HepG2 (cell line): Measurements from ENCODE around the gene ARPP21. TPM values are rescaled to one million over a fixed set of nuclear protein-coding genes. Genes with fewer than 3 reads are reported as not detected.

ENCODE experiments used
- ATAC-seq: fragments of 200-7000 bp; cut with Tn5 transposase; 3 replicates; pipeline ENCODE4 v1.9.1; 2020; ENCODE audit warnings: mild to moderate bottlenecking, moderate library complexity
- BruUV-seq: library from RNA; stranded (reverse); fragments of 400-500 nt; replicated peaks from 2 replicates; lab custom pipeline; 2021; lab: Mats Ljungman, UMichigan
- CTCF ChIA-PET: fragments of 300-600 bp; formaldehyde crosslinking; extraction: SDS; loops from one replicate; lab custom pipeline; 2021; ENCODE audit warnings: low total read pairs, inconsistent platforms, low intra/inter-chr PET ratio; lab: Yijun Ruan, JAX
- POLR2A ChIA-PET: fragments of 350-600 bp; sonication (Branson Sonifier 250); formaldehyde crosslinking; loops from one replicate; lab custom pipeline; 2020; ENCODE audit warnings: antibody characterized with exemption, inconsistent platforms; lab: Yijun Ruan, JAX
- DNase-seq: peaks from one replicate; pipeline ENCODE4 v3.0.0-alpha.2; 2015; ENCODE audit warnings: low spot score
- FAIRE-seq: peaks from 3 replicates; lab custom pipeline; 2011; peaks lifted over from hg19 to GRCh38; lab: Jason Lieb, UNC
- H2AFZ ChIP-seq: one replicate; pipeline ENCODE4 v1.6.1; 2011; ENCODE audit warnings: low read length, inconsistent platforms
- H3K27ac ChIP-seq: fragments of 300-600 bp; 3 replicates; pipeline ENCODE4 v1.8.0; 2011; ENCODE audit warnings: mixed run types, mild to moderate bottlenecking, mixed read lengths, low read length, inconsistent platforms; ENCODE audit not compliant: insufficient read depth; ENCODE audit errors: extremely low read length
- H3K27me3 ChIP-seq, 2 experiments: fragments of 200-600 bp in 1 of 2; 2 replicates in 1 of 2; 3 replicates in 1 of 2; pipeline versions ENCODE4 v1.6.0 to v1.8.0; 2011; ENCODE audit warnings: low read length in 2 of 2, mild to moderate bottlenecking in 2 of 2, moderate library complexity in 2 of 2, inconsistent platforms in 1 of 2; ENCODE audit not compliant: insufficient read depth in 2 of 2, control insufficient read depth in 1 of 2
- H3K36me3 ChIP-seq, 2 experiments: fragments of 200-600 bp in 1 of 2; replicated peaks in 1 of 2; 2 replicates in 1 of 2; 3 replicates in 1 of 2; pipeline versions ENCODE4 v1.5.1 to v1.8.0; 2011; ENCODE audit warnings: low read length in 2 of 2, inconsistent platforms in 1 of 2; ENCODE audit not compliant: insufficient read depth in 2 of 2, control insufficient read depth in 1 of 2
- H3K4me1 ChIP-seq: 2 replicates; pipeline ENCODE4 v1.5.1; 2012; ENCODE audit warnings: low read length, inconsistent platforms; ENCODE audit not compliant: insufficient read depth
- H3K4me2 ChIP-seq: 2 replicates; pipeline ENCODE4 v1.6.0; 2011; ENCODE audit warnings: low read depth, low read length, inconsistent platforms
- H3K4me3 ChIP-seq, 3 experiments: fragments of 200-600 bp in 1 of 3; sonication (generic), shearing (Covaris generic) in 1 of 3; replicated peaks in 1 of 3; 2 replicates each; pipeline ENCODE4 v1.5.1; 2011 to 2016; ENCODE audit warnings: low read length in 3 of 3, inconsistent platforms in 2 of 3, low read depth in 2 of 3, mild to moderate bottlenecking in 2 of 3, control low read depth in 1 of 3, mixed read lengths in 1 of 3; ENCODE audit not compliant: insufficient read depth in 1 of 3
- H3K79me2 ChIP-seq: one replicate; pipeline ENCODE4 v1.6.1; 2011; ENCODE audit warnings: low read length, inconsistent platforms; ENCODE audit not compliant: insufficient read depth
- H3K9ac ChIP-seq: 2 replicates; pipeline ENCODE4 v1.6.0; 2011; ENCODE audit warnings: mild to moderate bottlenecking, low read depth, low read length, inconsistent platforms; ENCODE audit not compliant: insufficient read depth
- H3K9me3 ChIP-seq: 2 replicates; pipeline ENCODE4 v1.5.1; 2012; ENCODE audit warnings: mild to moderate bottlenecking, low read length
- H4K20me1 ChIP-seq: 2 replicates; pipeline ENCODE4 v1.6.0; 2011; ENCODE audit warnings: inconsistent platforms, mild to moderate bottlenecking, low read length, moderate library complexity; ENCODE audit not compliant: insufficient read depth
- ARNTL ChIP-seq: sonication (generic); formaldehyde crosslinking; IDR thresholded peaks from 2 replicates; pipeline ENCODE4 v1.4.0; 2020; ENCODE audit warnings: mild to moderate bottlenecking, missing genetic modification reagents
- ELK4 ChIP-seq: sonication (generic); formaldehyde crosslinking; IDR thresholded peaks from 2 replicates; pipeline ENCODE4 v1.9.0; 2021; ENCODE audit warnings: missing genetic modification reagents, borderline replicate concordance
- FLYWCH1 ChIP-seq: sonication (generic); formaldehyde crosslinking; IDR thresholded peaks from 2 replicates; pipeline ENCODE4 v1.8.1; 2023; ENCODE audit warnings: mild to moderate bottlenecking, missing genetic modification reagents
- IRX3 ChIP-seq: sonication (generic); formaldehyde crosslinking; IDR thresholded peaks from 2 replicates; pipeline ENCODE4 v1.8.1; 2023; ENCODE audit warnings: mild to moderate bottlenecking, low read depth, missing genetic modification reagents, borderline replicate concordance
- JUNB ChIP-seq: sonication (generic); formaldehyde crosslinking; IDR thresholded peaks from 2 replicates; pipeline ENCODE4 v1.8.0; 2022; ENCODE audit warnings: missing genetic modification reagents, mild to moderate bottlenecking, borderline replicate concordance
- POLR2AphosphoS5 ChIP-seq: IDR thresholded peaks from 2 replicates; pipeline ENCODE4 v1.6.1; 2012; ENCODE audit warnings: low read depth, low read length
- RARG ChIP-seq: sonication (generic); formaldehyde crosslinking; IDR thresholded peaks from 2 replicates; pipeline ENCODE4 v1.4.0; 2020; ENCODE audit warnings: low read depth, mild to moderate bottlenecking, missing genetic modification reagents
- RFXAP ChIP-seq: sonication (generic); formaldehyde crosslinking; IDR thresholded peaks from 2 replicates; pipeline ENCODE4 v1.4.0; 2020; ENCODE audit warnings: missing genetic modification reagents, borderline replicate concordance
- ZBTB34 ChIP-seq: sonication (generic); formaldehyde crosslinking; IDR thresholded peaks from 2 replicates; pipeline ENCODE4 v1.8.0; 2022; ENCODE audit warnings: mild to moderate bottlenecking, missing genetic modification reagents
- ZC3H4 ChIP-seq: sonication (generic); formaldehyde crosslinking; IDR thresholded peaks from 2 replicates; pipeline ENCODE4 v1.4.0; 2020; ENCODE audit warnings: missing genetic modification reagents, borderline replicate concordance
- ZNF10 ChIP-seq: sonication (generic); formaldehyde crosslinking; IDR thresholded peaks from 2 replicates; pipeline ENCODE4 v1.4.0; 2020; ENCODE audit warnings: mild to moderate bottlenecking, low read depth, missing genetic modification reagents, borderline replicate concordance
- ZNF3 ChIP-seq: IDR thresholded peaks from 2 replicates; pipeline ENCODE4 v1.7.0; 2017; ENCODE audit warnings: inconsistent platforms
- ZNF317 ChIP-seq: sonication (generic); formaldehyde crosslinking; IDR thresholded peaks from 2 replicates; pipeline ENCODE4 v1.5.0; 2020; ENCODE audit warnings: mild to moderate bottlenecking, missing genetic modification reagents
- ZNF33B ChIP-seq: sonication (generic); formaldehyde crosslinking; IDR thresholded peaks from 2 replicates; pipeline ENCODE4 v1.5.1; 2020; ENCODE audit warnings: mild to moderate bottlenecking, missing genetic modification reagents
- ZNF619 ChIP-seq: sonication (generic); formaldehyde crosslinking; IDR thresholded peaks from 2 replicates; pipeline ENCODE4 v1.4.0; 2020; ENCODE audit warnings: mild to moderate bottlenecking, missing genetic modification reagents
- ZNF644 ChIP-seq: IDR thresholded peaks from 2 replicates; pipeline ENCODE4 v1.6.1; 2016; ENCODE audit warnings: low read depth
- ZZZ3 ChIP-seq: sonication (generic); formaldehyde crosslinking; IDR thresholded peaks from 2 replicates; pipeline ENCODE4 v1.4.0; 2020; ENCODE audit warnings: missing genetic modification reagents, mild to moderate bottlenecking, borderline replicate concordance
- WGBS: methylation state at CpG from one replicate; pipeline ENCODE4 v1.1.6; 2017; ENCODE audit warnings: low lambda C conversion rate; 5-methylcytosine and 5-hydroxymethylcytosine counted together
- in situ Hi-C: cut with HindIII; loops from 2 replicates; pipeline ENCODE4 v1.10.0; 2017; ENCODE audit warnings: low pct_unique_long_range_greater_than_20kb; ENCODE audit not compliant: extremely low pct_ligation_motif_present
- intact Hi-C: fragments of 100-400 bp; cut with micrococcal nuclease; formaldehyde crosslinking; loops from one replicate; pipeline ENCODE4 v1.10.0; 2022; ENCODE audit not compliant: unreplicated experiment
- polyA plus RNA-seq, 8 experiments: library from polyadenylated mRNA; depleted of rRNA in 3 of 8; stranded (reverse) in 7 of 8; unstranded in 1 of 8; fragments of >200 nt; fragmentation: Illumina TruSeq in 4 of 8; extraction: Trizol in 4 of 8; gene quantifications; 2 replicates each; pipeline versions ENCODE4 v1.2.1 to v1.2.3, GENCODE V29; 2011 to 2016; ENCODE audit warnings: low read depth in 4 of 8, missing spikeins in 1 of 8, mixed read lengths in 1 of 8; ENCODE audit not compliant: insufficient read depth in 1 of 8
- total RNA-seq, 5 experiments: library from RNA; depleted of rRNA; stranded (reverse); fragments of >200 nt; fragmentation: Illumina TruSeq; extraction: Trizol; gene quantifications; 2 replicates each; pipeline ENCODE4 v1.2.3, GENCODE V29; 2016; ENCODE audit warnings: low read depth in 1 of 5
- TF ChIP-seq, protein P1 (sequence below): sonication (generic); formaldehyde crosslinking; IDR thresholded peaks from 2 replicates; pipeline ENCODE4 v1.4.0; 2020; ENCODE audit warnings: missing genetic modification reagents
- TF ChIP-seq, protein P2 (sequence below): sonication (generic); formaldehyde crosslinking; IDR thresholded peaks from 2 replicates; pipeline ENCODE4 v1.4.0; 2020; ENCODE audit warnings: mild to moderate bottlenecking, missing genetic modification reagents

Gene ARPP21
- total and polyA plus RNA-seq, 2 of the 13 experiments (the other 11 are each of a cell fraction or from before 2014, with no cell fraction given): not detected

DNA sequence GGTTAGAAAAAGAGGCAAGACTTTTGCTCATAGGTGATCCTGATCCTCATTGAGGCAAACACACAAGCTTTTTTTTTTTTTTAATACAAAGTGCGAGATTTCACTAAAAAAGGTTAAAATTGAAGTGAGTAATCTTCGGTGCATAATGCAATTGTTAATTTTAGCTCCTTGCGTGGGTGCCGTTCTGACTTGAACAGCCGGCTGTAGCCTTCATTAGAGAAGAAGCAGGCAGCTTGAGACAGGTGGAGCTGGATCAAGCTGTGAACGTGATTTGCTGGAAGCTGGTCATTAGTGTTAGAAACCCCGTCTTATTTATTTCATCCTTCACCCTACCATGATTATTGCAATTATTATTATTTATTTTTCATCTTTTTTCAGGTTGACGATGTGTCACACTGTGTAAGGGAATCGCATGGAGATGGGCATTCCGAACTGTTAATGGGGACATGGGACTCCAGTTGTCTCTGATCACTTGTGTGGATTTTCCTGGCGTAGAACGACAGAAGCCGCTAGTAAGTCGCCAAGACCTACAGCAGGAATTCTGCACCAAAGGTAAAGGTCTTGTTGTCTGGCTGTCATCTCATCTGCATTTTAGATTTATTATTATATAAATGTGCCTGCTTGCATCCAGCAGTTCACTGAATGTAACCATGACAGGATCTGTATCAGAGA is 40.2 kb downstream of the ARPP21 start:
- H3K4me1 ChIP-seq: no peaks in the 10 kb centered on the region
- POLR2A ChIA-PET: no interaction called here
- H3K9me3 ChIP-seq: no peaks in the 10 kb centered on the region
- in situ Hi-C loops: no loop called here
- H3K9ac ChIP-seq: no peak overlapping the region
- ATAC-seq (no peak), DNase-seq (no peak), FAIRE-seq (no peak)
- no peak overlapping the region for H3K27ac ChIP-seq
- H3K4me3 ChIP-seq: no peak overlapping the region
- H3K27me3 ChIP-seq: no peaks in the 10 kb centered on the region
- no peaks in the 10 kb centered on the region for H3K79me2 ChIP-seq
- CTCF ChIA-PET: no interaction called here
- no TSS peak for BruUV-seq
- intact Hi-C loops: no loop called here
- no peaks in the 10 kb centered on the region for H3K36me3 ChIP-seq
- 42% methylated on average over 14 of the region's 14 CpGs for WGBS
- H3K4me2 ChIP-seq: no peak overlapping the region
- H2AFZ ChIP-seq: no peak overlapping the region
- H4K20me1 ChIP-seq: no peaks in the 10 kb centered on the region
- TF ChIP-seq RARG (CRISPR knock-in tag) (no peak), ZNF3 (CRISPR knock-in tag) (no peak), FLYWCH1 (CRISPR knock-in tag) (no peak), RFXAP (CRISPR knock-in tag) (no peak), ZNF619 (CRISPR knock-in tag) (no peak), IRX3 (no peak), ZBTB34 (CRISPR knock-in tag) (no peak), ZNF317 (no peak), ELK4 (no peak), POLR2AphosphoS5 (no peak), JUNB (CRISPR knock-in tag) (no peak), ZC3H4 (CRISPR knock-in tag) (no peak), ZNF644 (CRISPR knock-in tag) (no peak), ARNTL (no peak), ZZZ3 (CRISPR knock-in tag) (no peak), ZNF10 (CRISPR knock-in tag) (no peak), ZNF33B (no peak)
- TF ChIP-seq, protein P1, sequence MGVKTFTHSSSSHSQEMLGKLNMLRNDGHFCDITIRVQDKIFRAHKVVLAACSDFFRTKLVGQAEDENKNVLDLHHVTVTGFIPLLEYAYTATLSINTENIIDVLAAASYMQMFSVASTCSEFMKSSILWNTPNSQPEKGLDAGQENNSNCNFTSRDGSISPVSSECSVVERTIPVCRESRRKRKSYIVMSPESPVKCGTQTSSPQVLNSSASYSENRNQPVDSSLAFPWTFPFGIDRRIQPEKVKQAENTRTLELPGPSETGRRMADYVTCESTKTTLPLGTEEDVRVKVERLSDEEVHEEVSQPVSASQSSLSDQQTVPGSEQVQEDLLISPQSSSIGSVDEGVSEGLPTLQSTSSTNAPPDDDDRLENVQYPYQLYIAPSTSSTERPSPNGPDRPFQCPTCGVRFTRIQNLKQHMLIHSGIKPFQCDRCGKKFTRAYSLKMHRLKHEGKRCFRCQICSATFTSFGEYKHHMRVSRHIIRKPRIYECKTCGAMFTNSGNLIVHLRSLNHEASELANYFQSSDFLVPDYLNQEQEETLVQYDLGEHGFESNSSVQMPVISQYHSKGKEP (CRISPR knock-in tag): no peak
- TF ChIP-seq, protein P2, sequence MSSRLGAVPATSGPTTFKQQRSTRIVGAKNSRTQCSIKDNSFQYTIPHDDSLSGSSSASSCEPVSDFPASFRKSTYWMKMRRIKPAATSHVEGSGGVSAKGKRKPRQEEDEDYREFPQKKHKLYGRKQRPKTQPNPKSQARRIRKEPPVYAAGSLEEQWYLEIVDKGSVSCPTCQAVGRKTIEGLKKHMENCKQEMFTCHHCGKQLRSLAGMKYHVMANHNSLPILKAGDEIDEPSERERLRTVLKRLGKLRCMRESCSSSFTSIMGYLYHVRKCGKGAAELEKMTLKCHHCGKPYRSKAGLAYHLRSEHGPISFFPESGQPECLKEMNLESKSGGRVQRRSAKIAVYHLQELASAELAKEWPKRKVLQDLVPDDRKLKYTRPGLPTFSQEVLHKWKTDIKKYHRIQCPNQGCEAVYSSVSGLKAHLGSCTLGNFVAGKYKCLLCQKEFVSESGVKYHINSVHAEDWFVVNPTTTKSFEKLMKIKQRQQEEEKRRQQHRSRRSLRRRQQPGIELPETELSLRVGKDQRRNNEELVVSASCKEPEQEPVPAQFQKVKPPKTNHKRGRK: no peak
